ENCODE results near the gene METTL14. TPM values are rescaled to one million over a fixed set of nuclear protein-coding genes. Genes with fewer than 3 reads are reported as not detected.

METTL14 gene
- total and polyA plus RNA-seq, 11 donors: 4.4 to 44.5 (median 26.5) TPM

DNA sequence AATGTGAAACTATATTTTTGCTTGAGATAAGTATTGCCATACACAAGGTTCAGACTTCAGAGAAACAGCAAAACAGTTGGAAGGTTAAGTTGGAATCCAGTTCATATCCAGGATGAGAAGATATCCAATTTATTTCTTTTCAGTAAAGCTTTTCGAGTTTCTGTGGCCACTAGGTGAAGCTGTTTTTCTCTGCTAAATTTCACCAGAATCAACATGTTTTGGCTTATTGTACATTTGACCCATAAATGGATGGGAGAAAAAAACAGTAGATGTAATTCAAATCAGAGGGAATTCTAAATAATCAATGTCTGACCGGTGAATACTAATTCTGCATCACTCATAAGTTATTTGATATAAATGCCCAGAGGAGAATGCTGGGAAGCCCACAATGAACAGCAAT is 9.1 kb upstream of the METTL14 start:
- H3K27me3 ChIP-seq: no peaks in the 10 kb centered on the region
- H3K4me1 ChIP-seq: no peaks in the 10 kb centered on the region
- H3K4me3 ChIP-seq: no peak overlapping the region
- intact Hi-C loops (cut with DNase I): no loop called here
- WGBS, 4 donors: 77 to 79% (median 78%) methylated on average over 2 of the region's 2 CpGs
- DNase-seq (no peak), ATAC-seq (no peak)
- no peaks in the 10 kb centered on the region for H3K36me3 ChIP-seq
- H3K9me3 ChIP-seq: no peaks in the 10 kb centered on the region
- H3K27ac ChIP-seq: no peak overlapping the region
- TF ChIP-seq, protein P1, sequence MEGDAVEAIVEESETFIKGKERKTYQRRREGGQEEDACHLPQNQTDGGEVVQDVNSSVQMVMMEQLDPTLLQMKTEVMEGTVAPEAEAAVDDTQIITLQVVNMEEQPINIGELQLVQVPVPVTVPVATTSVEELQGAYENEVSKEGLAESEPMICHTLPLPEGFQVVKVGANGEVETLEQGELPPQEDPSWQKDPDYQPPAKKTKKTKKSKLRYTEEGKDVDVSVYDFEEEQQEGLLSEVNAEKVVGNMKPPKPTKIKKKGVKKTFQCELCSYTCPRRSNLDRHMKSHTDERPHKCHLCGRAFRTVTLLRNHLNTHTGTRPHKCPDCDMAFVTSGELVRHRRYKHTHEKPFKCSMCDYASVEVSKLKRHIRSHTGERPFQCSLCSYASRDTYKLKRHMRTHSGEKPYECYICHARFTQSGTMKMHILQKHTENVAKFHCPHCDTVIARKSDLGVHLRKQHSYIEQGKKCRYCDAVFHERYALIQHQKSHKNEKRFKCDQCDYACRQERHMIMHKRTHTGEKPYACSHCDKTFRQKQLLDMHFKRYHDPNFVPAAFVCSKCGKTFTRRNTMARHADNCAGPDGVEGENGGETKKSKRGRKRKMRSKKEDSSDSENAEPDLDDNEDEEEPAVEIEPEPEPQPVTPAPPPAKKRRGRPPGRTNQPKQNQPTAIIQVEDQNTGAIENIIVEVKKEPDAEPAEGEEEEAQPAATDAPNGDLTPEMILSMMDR (IDR thresholded peaks at IDR 0.05): no peak
- TF ChIP-seq POLR2A (IDR thresholded peaks at IDR 0.05): no peak

DNA sequence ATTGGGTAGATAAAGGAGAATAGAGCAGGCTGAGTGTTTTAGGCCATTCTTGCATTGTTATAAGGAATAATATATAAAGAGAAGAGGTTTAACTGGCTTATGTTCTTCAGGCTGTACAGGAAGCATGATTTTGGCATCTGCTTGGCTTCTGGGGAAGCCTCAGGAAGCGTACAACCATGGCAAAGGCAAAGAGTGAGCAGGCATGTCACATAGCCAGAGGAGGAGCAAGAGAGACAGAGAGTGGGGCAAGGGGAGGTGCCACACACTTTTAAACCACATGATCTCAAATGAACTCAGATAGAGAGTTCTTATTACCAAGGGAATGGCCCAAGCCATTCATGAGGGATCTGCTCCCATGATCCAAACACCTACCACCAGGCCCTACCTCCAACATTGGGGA is 4.4 kb upstream of the METTL14 start:
- intact Hi-C loops (cut with DNase I): loop anchor here in 2 of 10 donors (10.0 kb wide), 2 partner anchors 396 to 406 kb away; no protein-coding TSS in a partner anchor
- ATAC-seq (no peak), DNase-seq (no peak)
- peaks cover 0 to 2% (median 0%) of the 10 kb centered on the region in 12 donors for H3K4me1 ChIP-seq
- no peaks in the 10 kb centered on the region for H3K36me3 ChIP-seq
- no peaks in the 10 kb centered on the region for H3K27me3 ChIP-seq
- no peak overlapping the region for H3K27ac ChIP-seq
- H3K9me3 ChIP-seq: no peaks in the 10 kb centered on the region
- H3K4me3 ChIP-seq: no peak overlapping the region
- 57 to 75% (median 70%) methylated on average over 1 of the region's 1 CpG for WGBS, 4 donors
- no peak for TF ChIP-seq POLR2A (IDR thresholded peaks at IDR 0.05)
- TF ChIP-seq, protein P1 (IDR thresholded peaks at IDR 0.05): no peak

DNA sequence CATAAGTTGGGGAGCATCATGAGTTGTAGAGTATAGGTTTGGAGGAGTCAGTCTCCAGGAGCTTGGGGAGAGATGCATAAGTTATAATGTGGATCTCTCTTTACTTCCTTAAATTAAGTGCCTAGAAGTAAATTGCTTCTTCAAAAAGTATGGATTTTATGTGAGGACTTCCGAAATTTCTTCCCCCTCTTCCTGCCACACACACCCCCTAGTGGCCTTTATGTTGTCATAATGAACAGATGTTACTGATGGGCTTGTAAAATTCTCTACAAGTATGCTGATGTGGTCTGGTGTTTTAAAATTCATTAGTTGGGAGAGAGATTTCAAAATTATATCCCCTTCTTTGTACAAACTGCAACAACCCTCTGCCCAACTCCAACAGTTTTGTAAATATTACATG is 2.3 kb upstream of the METTL14 start:
- Histone ChIP-seq H3K27ac (no peak overlapping the region), H3K27me3 (no peaks in the 10 kb centered on the region), H3K9me3 (no peaks in the 10 kb centered on the region), H3K4me3 (no peak overlapping the region), H3K36me3 (peaks cover 0 to 6% (median 2%) of the 10 kb centered on the region in 9 donors), H3K4me1 (peaks cover 4 to 19% (median 17%) of the 10 kb centered on the region in 12 donors)
- TF ChIP-seq, protein P1 (IDR thresholded peaks at IDR 0.05): peak in 11 of 12 donors; percentile 26 to 56 (median 39)
- TF ChIP-seq POLR2A (IDR thresholded peaks at IDR 0.05): no peak
- WGBS, 4 donors: 40 to 56% (median 43%) methylated on average over 1 of the region's 1 CpG
- DNase-seq (no peak), ATAC-seq (no peak)
- intact Hi-C loops (cut with DNase I): loop anchor here in 2 of 10 donors (10.0 kb wide), 2 partner anchors 398 to 408 kb away; no protein-coding TSS in a partner anchor

DNA sequence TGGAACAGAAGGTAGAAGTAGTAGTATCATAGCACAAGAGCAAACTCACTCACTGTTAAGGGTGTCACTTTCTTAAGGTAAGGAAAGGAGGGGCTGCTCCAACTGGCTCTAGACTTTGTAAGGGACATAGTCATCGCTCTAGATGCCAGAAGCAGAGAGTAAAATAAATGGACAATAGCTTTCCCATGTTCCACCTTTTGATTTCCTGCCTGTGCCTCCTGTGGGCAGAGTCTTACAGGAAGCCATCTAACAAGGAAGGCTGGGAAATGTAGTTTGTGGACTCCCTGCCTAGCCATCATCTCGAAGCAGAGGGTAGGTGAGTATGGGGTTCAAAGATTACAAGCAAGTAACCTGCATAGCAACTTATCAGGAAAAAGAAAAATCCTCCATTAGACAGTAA is 1.7 kb upstream of the METTL14 start:
- TF ChIP-seq POLR2A (IDR thresholded peaks at IDR 0.05): no peak
- TF ChIP-seq, protein P1 (IDR thresholded peaks at IDR 0.05): no peak
- DNase-seq (no peak), ATAC-seq (no peak)
- no peaks in the 10 kb centered on the region for H3K27me3 ChIP-seq
- 5 to 17% (median 7%) methylated on average over 2 of the region's 2 CpGs for WGBS, 4 donors
- peaks cover 4 to 19% (median 17%) of the 10 kb centered on the region in 12 donors for H3K4me1 ChIP-seq
- H3K27ac ChIP-seq: no peak overlapping the region
- H3K36me3 ChIP-seq: peaks cover 0 to 11% (median 8%) of the 10 kb centered on the region in 9 donors
- H3K4me3 ChIP-seq: no peak overlapping the region
- intact Hi-C loops (cut with DNase I): loop anchor here in 2 of 10 donors (10.0 kb wide), 2 partner anchors 399 to 409 kb away; no protein-coding TSS in a partner anchor
- no peaks in the 10 kb centered on the region for H3K9me3 ChIP-seq
